Nephron progenitor cell (in vitro differentiated cells): Measurements from ENCODE around the gene BTG2.
A peak's percentile ranks its signal among the peaks of the same experiment; 100 is the strongest.

Source experiments
- DNase-seq: peaks from one replicate; pipeline ENCODE4 v3.0.0; 2021
- H3K27ac Mint-ChIP-seq: 2 replicates; pipeline ENCODE4 v1.8.0; 2021; ENCODE audit warnings: mild to moderate bottlenecking, moderate library complexity, mixed read lengths
- H3K27me3 Mint-ChIP-seq: 2 replicates; pipeline ENCODE4 v1.8.0; 2021; ENCODE audit warnings: mild to moderate bottlenecking, low read depth, mixed read lengths; ENCODE audit not compliant: poor library complexity
- H3K36me3 Mint-ChIP-seq: 2 replicates; pipeline ENCODE4 v1.8.0; 2021; ENCODE audit warnings: low read depth, mixed read lengths
- H3K4me1 Mint-ChIP-seq: 2 replicates; pipeline ENCODE4 v1.8.0; 2021; ENCODE audit warnings: mixed read lengths
- H3K4me3 Mint-ChIP-seq: 2 replicates; pipeline ENCODE4 v1.8.0; 2021; ENCODE audit warnings: mild to moderate bottlenecking, moderate library complexity, mixed read lengths
- H3K9me3 Mint-ChIP-seq: 2 replicates; pipeline ENCODE4 v1.8.0; 2021; ENCODE audit warnings: mild to moderate bottlenecking, moderate library complexity, mixed read lengths
- TF ChIP-seq, protein P1 (sequence below): fragments of 200-600 bp; sonication (generic); IDR thresholded peaks from 2 replicates; pipeline ENCODE4 v1.5.0; 2021; ENCODE audit warnings: antibody characterized with exemption

The BTG2 gene

GRCh38 chr1:203302456-203302855 lies 2.9 kb upstream of the BTG2 start:
- TF ChIP-seq, protein P1, sequence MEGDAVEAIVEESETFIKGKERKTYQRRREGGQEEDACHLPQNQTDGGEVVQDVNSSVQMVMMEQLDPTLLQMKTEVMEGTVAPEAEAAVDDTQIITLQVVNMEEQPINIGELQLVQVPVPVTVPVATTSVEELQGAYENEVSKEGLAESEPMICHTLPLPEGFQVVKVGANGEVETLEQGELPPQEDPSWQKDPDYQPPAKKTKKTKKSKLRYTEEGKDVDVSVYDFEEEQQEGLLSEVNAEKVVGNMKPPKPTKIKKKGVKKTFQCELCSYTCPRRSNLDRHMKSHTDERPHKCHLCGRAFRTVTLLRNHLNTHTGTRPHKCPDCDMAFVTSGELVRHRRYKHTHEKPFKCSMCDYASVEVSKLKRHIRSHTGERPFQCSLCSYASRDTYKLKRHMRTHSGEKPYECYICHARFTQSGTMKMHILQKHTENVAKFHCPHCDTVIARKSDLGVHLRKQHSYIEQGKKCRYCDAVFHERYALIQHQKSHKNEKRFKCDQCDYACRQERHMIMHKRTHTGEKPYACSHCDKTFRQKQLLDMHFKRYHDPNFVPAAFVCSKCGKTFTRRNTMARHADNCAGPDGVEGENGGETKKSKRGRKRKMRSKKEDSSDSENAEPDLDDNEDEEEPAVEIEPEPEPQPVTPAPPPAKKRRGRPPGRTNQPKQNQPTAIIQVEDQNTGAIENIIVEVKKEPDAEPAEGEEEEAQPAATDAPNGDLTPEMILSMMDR: no peak
- no peak overlapping the region for H3K27ac Mint-ChIP-seq
- no peaks in the 10 kb centered on the region for H3K9me3 Mint-ChIP-seq
- DNase-seq: no peak
- H3K27me3 Mint-ChIP-seq: peaks cover 14% of the 10 kb centered on the region
- no peaks in the 10 kb centered on the region for H3K36me3 Mint-ChIP-seq
- peaks cover 39% of the 10 kb centered on the region for H3K4me1 Mint-ChIP-seq
- H3K4me3 Mint-ChIP-seq: no peak overlapping the region

DNA sequence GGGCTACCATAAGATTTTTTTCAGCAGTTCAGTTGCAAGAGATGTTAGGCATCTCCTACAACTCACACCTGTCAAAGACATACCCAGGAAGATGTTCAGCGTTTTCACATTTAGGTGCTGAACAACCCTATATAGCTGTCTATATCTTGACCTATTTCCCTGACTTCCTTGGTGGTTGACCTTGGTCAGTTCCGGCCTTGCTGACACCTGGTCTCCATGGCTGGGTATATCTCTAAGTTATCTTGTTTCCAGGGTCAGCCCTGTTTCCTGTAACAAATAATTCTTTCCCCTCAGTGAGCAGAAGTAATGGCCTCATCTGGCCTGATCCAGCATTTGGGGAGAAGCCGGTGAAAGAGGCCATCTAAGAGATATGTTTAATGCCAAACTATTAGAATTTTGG lies 2.4 kb upstream of the BTG2 start:
- Mint-ChIP-seq H3K4me1 (peaks cover 42% of the 10 kb centered on the region), H3K4me3 (no peak overlapping the region)

GRCh38 chr1:203304391-203304918 lies 864 bp upstream of the BTG2 start:
- peak overlapping the region; percentile 36 for H3K27ac Mint-ChIP-seq
- TF ChIP-seq, protein P1: no peak
- DNase-seq: no peak
- H3K4me1 Mint-ChIP-seq: peaks cover 58% of the 10 kb centered on the region
- peak overlapping the region; percentile 88 for H3K4me3 Mint-ChIP-seq
- no peaks in the 10 kb centered on the region for H3K9me3 Mint-ChIP-seq
- H3K36me3 Mint-ChIP-seq: no peaks in the 10 kb centered on the region
- peaks cover 14% of the 10 kb centered on the region for H3K27me3 Mint-ChIP-seq

More for the DNA sequence above, 2.4 kb upstream of the BTG2 start:
- Mint-ChIP-seq H3K27me3 (peaks cover 14% of the 10 kb centered on the region), H3K27ac (no peak overlapping the region), H3K9me3 (no peaks in the 10 kb centered on the region), H3K36me3 (no peaks in the 10 kb centered on the region)
- TF ChIP-seq, protein P1: no peak
- DNase-seq: no peak

- H3K27ac Mint-ChIP-seq: no peak overlapping the region
- H3K27me3 Mint-ChIP-seq: peaks cover 14% of the 10 kb centered on the region
- H3K9me3 Mint-ChIP-seq: no peaks in the 10 kb centered on the region
- peak overlapping the region; percentile 88 for H3K4me3 Mint-ChIP-seq
- H3K4me1 Mint-ChIP-seq: peaks cover 66% of the 10 kb centered on the region
- TF ChIP-seq, protein P1: no peak
- DNase-seq: no peak
- H3K36me3 Mint-ChIP-seq: no peaks in the 10 kb centered on the region
Observed at GRCh38 chr1:203305809-203306088, 430 bp downstream of the BTG2 start.

- H3K27me3 Mint-ChIP-seq: peaks cover 11% of the 10 kb centered on the region
- peak; percentile 30 for DNase-seq
- H3K9me3 Mint-ChIP-seq: no peaks in the 10 kb centered on the region
- peak overlapping the region; percentile 88 for H3K4me3 Mint-ChIP-seq
- TF ChIP-seq, protein P1: no peak
- peak overlapping the region; percentile 92 for H3K27ac Mint-ChIP-seq
- no peaks in the 10 kb centered on the region for H3K36me3 Mint-ChIP-seq
- H3K4me1 Mint-ChIP-seq: peaks cover 66% of the 10 kb centered on the region
Observed at GRCh38 chr1:203306089-203306964, 1.0 kb downstream of the BTG2 start.
